GM13976 (cell line): Measurements from ENCODE around the gene ETNK2.
"Not testable (repeated sequence)": the region's sequence is repeated elsewhere in the genome, so short reads cannot be mapped to it uniquely, and the experiment has no call there.

Source experiments
- DNase-seq: peaks from one replicate; pipeline ENCODE4 v3.0.0; 2012; ENCODE audit warnings: low spot score
- in situ Hi-C: fragments of 300-500 bp; cut with MboI; formaldehyde crosslinking; loops from one replicate; pipeline ENCODE4 v1.12.0; 2022; ENCODE audit warnings: low sequenced_read_pairs, mixed read lengths, inconsistent platforms; ENCODE audit not compliant: unreplicated experiment
- TF ChIP-seq, protein P1 (sequence below): IDR thresholded peaks from 2 replicates; pipeline ENCODE4 v1.5.1; 2012; ENCODE audit warnings: borderline replicate concordance, mild to moderate bottlenecking; ENCODE audit not compliant: insufficient read depth; ENCODE audit errors: extremely low read depth, missing control alignments, control extremely low read depth

ETNK2 gene

GRCh38 chr1:204103431-204103741 is 48.5 kb downstream of the ETNK2 start:
- DNase-seq: no peak
- in situ Hi-C loops: no loop called here
- TF ChIP-seq, protein P1, sequence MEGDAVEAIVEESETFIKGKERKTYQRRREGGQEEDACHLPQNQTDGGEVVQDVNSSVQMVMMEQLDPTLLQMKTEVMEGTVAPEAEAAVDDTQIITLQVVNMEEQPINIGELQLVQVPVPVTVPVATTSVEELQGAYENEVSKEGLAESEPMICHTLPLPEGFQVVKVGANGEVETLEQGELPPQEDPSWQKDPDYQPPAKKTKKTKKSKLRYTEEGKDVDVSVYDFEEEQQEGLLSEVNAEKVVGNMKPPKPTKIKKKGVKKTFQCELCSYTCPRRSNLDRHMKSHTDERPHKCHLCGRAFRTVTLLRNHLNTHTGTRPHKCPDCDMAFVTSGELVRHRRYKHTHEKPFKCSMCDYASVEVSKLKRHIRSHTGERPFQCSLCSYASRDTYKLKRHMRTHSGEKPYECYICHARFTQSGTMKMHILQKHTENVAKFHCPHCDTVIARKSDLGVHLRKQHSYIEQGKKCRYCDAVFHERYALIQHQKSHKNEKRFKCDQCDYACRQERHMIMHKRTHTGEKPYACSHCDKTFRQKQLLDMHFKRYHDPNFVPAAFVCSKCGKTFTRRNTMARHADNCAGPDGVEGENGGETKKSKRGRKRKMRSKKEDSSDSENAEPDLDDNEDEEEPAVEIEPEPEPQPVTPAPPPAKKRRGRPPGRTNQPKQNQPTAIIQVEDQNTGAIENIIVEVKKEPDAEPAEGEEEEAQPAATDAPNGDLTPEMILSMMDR: no peak

GRCh38 chr1:204102739-204103430 is 49.0 kb downstream of the ETNK2 start:
- no peak for DNase-seq
- in situ Hi-C loops: no loop called here
- TF ChIP-seq, protein P1: no peak

DNA sequence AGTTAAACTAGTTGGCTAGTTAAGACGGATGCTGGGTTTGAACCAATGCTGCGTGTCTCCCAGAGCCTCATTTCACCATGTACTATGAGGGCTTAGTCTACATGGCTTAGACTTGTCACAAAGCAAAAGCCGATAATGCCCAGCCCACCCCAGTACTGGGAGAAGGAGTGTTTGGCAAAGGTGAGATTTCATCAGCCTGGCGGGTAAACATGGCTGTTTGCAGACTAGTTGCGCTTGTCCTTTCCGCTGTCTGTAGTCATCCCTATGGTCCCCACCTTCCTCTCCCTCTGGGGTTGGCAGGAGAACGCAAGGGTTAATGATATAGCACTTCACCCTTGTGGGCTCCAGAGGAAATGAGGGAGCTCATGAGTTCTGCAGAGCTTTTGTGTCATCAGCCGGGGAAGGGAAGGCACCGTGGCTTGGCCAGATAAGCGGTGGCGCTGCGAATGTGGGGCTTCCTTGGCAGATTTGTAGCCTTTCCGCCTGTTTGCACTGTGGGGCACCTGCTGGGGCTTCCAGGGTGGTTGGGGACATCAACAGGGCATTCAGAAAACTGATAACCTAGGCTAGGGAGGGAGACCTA is 49.7 kb downstream of the ETNK2 start:
- in situ Hi-C loops: no loop called here
- DNase-seq: no peak
- TF ChIP-seq, protein P1: no peak

- in situ Hi-C loops, DNase-seq: not testable (repeated sequence)
Observed at GRCh38 chr1:204099754-204100153, 52.1 kb downstream of the ETNK2 start.

- TF ChIP-seq, protein P1: no peak
- no peak for DNase-seq
- in situ Hi-C loops: no loop called here
Observed at GRCh38 chr1:204098683-204099082, 53.2 kb downstream of the ETNK2 start.

- no peak for DNase-seq
- TF ChIP-seq, protein P1: no peak
- in situ Hi-C loops: no loop called here
Observed at GRCh38 chr1:204096931-204097330, 54.9 kb downstream of the ETNK2 start.

DNA sequence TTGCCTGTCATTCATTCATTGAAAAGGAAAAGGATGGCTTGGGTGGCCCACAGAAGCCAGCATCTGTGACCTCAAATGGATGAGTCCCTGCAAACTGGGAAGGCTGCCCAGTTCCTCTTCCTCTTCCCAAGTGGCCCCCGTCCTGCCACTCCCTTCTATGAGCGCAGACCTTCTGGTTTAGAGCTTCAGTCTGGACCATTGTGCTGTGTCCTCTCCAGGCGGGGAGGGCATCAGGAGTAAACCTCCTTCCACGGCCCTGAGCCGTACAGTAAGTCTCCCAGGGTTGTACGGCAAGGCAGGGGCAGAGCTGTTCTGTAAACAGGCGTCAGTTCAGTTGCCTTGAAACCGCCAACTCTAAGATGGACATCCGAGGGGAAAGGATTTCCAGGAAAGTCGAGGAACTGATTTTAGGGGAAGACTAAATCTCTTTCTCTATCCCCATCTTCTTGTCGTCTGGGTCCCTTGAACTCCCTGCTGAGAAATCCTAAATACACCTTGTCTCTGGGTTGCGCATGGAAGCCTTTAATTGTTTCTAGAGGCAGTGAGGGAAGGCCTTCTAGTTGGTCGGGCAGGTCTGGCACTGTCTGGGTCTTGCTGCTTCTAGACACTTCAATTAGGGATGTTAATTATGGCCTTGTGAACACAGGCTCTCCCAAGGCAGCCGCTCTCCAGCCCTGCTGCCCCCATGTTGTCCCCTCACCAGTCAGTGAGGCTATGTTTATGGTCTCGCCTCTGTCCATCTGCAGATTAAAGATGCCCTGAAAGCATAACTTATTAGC is 56.8 kb downstream of the ETNK2 start:
- TF ChIP-seq, protein P1: no peak
- no peak for DNase-seq
- in situ Hi-C loops: no loop called here
